Breast epithelium (tissue), 3 donors: ENCODE data around the gene ANKRD53.
A peak's percentile ranks its signal among the peaks of the same experiment; 100 is the strongest.
"Not testable (repeated sequence)": the region's sequence is repeated elsewhere in the genome, so short reads cannot be mapped to it uniquely, and the experiment has no call there.

Experiments used
- POLR2A ChIP-seq: fragments of 450-650 bp; IDR thresholded peaks from one replicate; pipeline ENCODE4 v1.6.1; 2016; ENCODE audit warnings: antibody characterized with exemption, mild to moderate bottlenecking, moderate library complexity
- TF ChIP-seq, protein P1 (sequence below), 3 donors: fragments of 450-650 bp; IDR thresholded peaks; one replicate each; pipeline ENCODE4 v1.5.1; 2016 to 2017; ENCODE audit warnings: antibody characterized with exemption in 3 of 3, mild to moderate bottlenecking in 3 of 3, moderate library complexity in 3 of 3

DNA sequence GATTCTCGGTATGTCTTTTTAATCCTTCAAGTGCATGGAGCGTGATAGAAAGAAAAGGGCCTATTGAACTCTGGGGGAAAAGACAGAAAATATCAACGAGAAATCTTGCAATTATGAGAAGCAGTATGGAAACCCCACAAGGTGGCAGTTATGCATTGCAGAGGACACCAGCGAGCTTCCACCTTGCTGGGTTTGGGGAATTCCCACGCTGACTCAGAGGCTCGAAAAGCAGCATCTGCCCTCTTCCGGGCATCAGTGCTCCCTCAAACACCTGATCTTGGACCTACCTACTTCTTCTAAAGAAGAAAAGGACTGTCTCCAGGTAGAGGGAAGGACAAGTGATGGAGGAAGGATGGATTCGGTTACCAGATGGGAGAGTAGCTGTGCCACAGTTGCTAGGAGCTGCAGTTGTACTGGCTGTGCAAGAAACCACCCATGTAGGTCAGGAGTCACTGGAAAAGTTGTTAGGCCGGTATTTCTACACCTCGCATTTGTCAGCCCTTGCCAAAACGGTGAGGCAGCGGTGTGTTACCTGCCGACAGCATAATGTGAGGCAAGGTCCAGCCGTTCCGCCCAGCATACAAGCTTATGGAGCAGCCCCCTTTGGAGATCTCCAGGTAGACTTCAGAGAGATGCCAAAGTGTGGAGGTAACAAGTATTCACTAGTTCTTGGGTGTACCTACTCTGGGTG is 45.3 kb downstream of the ANKRD53 start:
- TF ChIP-seq, protein P1, sequence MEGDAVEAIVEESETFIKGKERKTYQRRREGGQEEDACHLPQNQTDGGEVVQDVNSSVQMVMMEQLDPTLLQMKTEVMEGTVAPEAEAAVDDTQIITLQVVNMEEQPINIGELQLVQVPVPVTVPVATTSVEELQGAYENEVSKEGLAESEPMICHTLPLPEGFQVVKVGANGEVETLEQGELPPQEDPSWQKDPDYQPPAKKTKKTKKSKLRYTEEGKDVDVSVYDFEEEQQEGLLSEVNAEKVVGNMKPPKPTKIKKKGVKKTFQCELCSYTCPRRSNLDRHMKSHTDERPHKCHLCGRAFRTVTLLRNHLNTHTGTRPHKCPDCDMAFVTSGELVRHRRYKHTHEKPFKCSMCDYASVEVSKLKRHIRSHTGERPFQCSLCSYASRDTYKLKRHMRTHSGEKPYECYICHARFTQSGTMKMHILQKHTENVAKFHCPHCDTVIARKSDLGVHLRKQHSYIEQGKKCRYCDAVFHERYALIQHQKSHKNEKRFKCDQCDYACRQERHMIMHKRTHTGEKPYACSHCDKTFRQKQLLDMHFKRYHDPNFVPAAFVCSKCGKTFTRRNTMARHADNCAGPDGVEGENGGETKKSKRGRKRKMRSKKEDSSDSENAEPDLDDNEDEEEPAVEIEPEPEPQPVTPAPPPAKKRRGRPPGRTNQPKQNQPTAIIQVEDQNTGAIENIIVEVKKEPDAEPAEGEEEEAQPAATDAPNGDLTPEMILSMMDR (IDR thresholded peaks at IDR 0.05): peak in 2 of 3 donors; percentile 24 to 47
- TF ChIP-seq POLR2A: not testable (repeated sequence)
